ENCODE data around the gene IL12RB1. TPM values are rescaled to one million over a fixed set of nuclear protein-coding genes. Genes with fewer than 3 reads are reported as not detected.

The IL12RB1 gene
- total RNA-seq, result 1.6 and 1.8 TPM in 2 replicates

DNA sequence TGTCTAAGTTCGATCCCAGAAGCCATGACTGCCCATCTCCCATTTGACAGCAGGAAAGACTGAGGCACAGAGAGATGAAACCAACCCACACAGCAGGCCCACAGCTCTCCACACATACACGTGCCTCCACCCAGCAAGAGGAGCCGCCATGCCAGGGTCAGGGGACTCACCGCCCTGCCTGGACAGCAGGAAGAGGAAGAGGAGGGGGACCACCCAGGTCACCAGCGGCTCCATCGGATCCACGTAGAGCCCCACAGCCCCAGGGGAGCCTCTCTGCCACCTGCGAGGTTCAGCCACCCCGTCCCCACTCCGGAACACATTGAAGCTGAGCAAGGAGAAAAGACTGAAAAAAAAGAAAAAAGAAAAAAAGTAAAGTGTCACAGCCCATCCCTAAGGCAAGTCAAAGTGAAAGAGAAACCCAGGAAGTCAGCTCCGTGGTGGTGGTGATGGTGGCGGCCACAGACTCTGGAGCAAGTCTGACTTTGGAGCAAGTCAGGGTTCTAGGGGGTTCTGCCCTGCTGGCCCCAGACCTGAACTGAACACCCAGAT is at the start of gene IL12RB1:
TSS of gene IL12RB1 (minus strand) at position 345 of the 549 bp plus-strand sequence. CDS start at position 234, 111 bp downstream.

DNA sequence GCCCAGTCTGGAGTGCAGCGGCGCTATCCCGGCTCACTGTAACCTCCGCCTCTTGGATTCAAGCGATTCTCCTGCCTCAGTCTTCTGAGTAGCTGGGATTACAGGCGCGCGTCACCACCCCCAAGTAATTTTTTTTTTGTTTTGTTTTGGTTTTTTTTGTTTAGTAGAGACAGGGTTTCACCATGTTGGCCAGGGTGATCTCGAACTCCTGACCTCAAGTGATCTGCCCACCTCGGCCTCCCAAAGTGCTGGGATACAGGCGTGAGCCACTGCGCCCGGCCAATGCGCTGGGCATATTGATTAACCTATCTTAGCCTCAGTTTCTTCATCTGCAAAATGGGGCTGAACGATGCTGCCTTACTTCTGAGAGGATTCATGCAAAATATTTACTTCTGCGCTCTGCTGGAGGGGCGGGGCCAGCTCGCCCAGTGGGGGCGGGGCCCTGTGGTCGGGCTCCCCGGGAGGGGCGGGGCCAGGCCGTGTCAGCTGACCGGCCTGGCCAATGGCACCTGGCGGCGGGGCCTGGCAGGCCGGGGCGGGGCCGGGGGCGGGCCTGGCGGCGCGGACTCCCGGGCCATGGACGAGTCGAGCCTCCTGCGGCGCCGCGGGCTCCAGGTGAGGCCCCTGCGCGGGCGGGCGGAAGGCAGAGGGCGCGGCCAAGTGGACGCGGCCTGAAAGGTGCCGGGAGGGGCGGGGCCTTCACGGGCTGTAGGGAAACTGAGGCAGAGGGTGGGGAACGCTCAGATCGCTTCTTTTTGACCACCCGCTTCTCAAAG is 10.7 kb upstream of the IL12RB1 start, which contains the start of gene MAST3:
TSS of gene MAST3 (plus strand) at position 562 of the 776 bp plus-strand sequence. CDS start at position 577, 15 bp downstream.

Other genes starting within 250 kb of the IL12RB1 start
- 5.6 and 15.3 TPM in 2 replicates for gene JAK3, start 239.0 kb downstream of the IL12RB1 start, total RNA-seq
- gene RPL18A, start 227.0 kb downstream of the IL12RB1 start, total RNA-seq, result 839 and 1,248 TPM in 2 replicates
- under 0.01 and 0.49 TPM in 2 replicates for gene SLC5A5, start 215.0 kb downstream of the IL12RB1 start, total RNA-seq
- 16.6 and 21.7 TPM in 2 replicates for gene CCDC124, start 153.9 kb downstream of the IL12RB1 start, total RNA-seq
- 0.24 TPM in 1 of 2 replicates, not detected in the other for gene KCNN1, start 119.8 kb downstream of the IL12RB1 start, total RNA-seq
- gene ARRDC2, start 78.8 kb downstream of the IL12RB1 start, total RNA-seq, result 11.0 and 12.3 TPM in 2 replicates
- 3.2 and 3.6 TPM in 2 replicates for gene MAST3, start 10.8 kb upstream of the IL12RB1 start, total RNA-seq
- 43.5 and 45.8 TPM in 2 replicates for gene PIK3R2, start 66.2 kb upstream of the IL12RB1 start, total RNA-seq
- 25.2 and 33.3 TPM in 2 replicates for gene IFI30, start 86.9 kb upstream of the IL12RB1 start, total RNA-seq
- 9.7 TPM in 2 replicates for gene MPV17L2, start 106.3 kb upstream of the IL12RB1 start, total RNA-seq
- gene RAB3A, start 117.1 kb upstream of the IL12RB1 start, total RNA-seq, result 0.73 and 1.6 TPM in 2 replicates
- gene PDE4C, start 139.5 kb upstream of the IL12RB1 start, total RNA-seq, result 0.12 and 0.16 TPM in 2 replicates
- 3.6 and 4.1 TPM in 2 replicates for gene IQCN, start 187.5 kb upstream of the IL12RB1 start, total RNA-seq
- gene JUND, start 194.7 kb upstream of the IL12RB1 start, total RNA-seq, result 135 and 138 TPM in 2 replicates
- 66.2 and 72.9 TPM in 2 replicates for gene LSM4, start 236.1 kb upstream of the IL12RB1 start, total RNA-seq

All from hair follicle dermal papilla cell (primary cell).